ENCODE results near the gene TMEM41B.

Gene TMEM41B

DNA sequence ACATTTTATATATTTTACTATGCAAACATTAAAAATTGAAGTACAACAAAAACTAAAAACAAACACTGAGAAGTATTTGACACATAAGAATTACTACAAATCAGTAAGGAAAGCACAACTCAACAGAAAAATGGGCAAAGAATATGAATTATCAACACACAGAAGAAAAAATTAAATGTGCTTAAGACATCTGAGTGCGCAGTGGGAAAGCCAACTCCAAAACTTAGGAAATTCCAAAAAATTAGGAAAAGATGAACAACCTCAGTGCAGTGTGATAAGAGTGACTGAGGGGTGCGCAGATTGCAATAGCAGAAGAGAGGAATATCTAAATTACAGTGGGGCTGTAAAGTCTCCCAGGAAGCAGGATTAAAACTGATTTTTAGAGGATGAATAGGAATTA lies 1.9 kb upstream of the TMEM41B start:
- no peak for DNase-seq (ENCODE audit: low read depth)
- TF ChIP-seq, protein P1, sequence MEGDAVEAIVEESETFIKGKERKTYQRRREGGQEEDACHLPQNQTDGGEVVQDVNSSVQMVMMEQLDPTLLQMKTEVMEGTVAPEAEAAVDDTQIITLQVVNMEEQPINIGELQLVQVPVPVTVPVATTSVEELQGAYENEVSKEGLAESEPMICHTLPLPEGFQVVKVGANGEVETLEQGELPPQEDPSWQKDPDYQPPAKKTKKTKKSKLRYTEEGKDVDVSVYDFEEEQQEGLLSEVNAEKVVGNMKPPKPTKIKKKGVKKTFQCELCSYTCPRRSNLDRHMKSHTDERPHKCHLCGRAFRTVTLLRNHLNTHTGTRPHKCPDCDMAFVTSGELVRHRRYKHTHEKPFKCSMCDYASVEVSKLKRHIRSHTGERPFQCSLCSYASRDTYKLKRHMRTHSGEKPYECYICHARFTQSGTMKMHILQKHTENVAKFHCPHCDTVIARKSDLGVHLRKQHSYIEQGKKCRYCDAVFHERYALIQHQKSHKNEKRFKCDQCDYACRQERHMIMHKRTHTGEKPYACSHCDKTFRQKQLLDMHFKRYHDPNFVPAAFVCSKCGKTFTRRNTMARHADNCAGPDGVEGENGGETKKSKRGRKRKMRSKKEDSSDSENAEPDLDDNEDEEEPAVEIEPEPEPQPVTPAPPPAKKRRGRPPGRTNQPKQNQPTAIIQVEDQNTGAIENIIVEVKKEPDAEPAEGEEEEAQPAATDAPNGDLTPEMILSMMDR (conservative IDR thresholded peaks at IDR 0.05; ENCODE audit: low read depth, low read length), result no peak
- H3K4me3 ChIP-seq (ENCODE audit: low read length), result no peak overlapping the region

DNA sequence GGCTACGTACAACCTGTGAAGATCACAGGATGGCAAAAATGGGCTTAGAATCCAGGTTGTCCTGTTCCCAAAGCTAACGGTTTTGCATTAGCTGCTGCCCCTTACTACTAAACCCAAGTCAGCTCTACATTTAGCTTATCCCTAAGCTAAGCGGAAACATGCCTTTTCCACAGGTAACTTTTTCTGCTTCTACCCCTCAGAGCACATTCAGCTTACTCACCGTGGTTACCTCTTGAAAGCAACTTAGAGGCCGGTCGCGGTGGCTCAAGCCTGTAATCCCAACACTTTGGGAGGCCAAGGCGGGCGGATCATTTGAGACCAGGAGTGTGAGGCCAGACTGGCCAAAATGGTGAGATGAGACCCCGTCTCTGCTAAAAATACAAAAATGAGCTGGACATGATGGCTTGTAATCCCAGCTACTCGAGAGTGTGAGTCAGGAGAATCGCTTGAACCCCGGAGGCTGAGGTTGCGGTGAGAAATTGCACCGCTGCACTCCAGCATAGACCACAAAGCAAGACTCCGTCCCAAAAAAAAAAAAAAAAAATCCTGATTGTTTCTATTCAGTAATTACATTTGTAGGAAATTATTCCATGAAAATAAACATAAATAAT lies 790 bp upstream of the TMEM41B start:
- peak overlapping the region; percentile 47 for H3K4me3 ChIP-seq (ENCODE audit: low read length)
- DNase-seq (ENCODE audit: low read depth), result no peak
- TF ChIP-seq, protein P1 (conservative IDR thresholded peaks at IDR 0.05; ENCODE audit: low read depth, low read length), result no peak

DNA sequence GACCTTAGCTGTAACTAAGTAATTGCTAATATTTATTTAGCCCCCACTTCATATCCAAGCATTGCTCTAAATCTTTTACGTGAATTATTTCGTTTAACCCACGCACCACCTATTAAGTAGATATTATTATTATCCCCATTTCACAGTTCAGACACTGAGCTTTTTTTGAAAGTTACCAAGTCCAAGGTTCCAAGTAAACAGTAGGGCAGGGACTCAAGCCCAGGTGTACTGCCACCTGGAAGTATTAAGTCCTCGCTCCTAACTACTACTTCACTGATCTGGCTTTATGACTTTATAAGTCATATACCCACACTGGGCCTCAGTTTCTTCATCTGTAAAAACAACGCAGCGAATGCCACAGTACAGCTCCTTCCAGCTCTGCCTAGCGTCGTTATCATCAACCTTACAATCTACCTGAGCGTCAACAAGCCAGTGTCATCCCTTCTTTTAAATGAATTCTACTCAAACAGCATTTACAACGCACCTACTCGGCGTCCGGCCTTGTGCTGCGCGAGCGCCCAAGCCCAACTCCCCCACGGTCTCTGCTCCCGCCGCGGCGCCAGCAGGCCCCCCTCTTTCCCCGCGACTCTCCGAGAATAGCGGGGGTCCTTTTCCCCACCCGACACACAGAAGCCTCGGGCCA lies 624 bp downstream of the TMEM41B start:
- no peak for DNase-seq (ENCODE audit: low read depth)
- peak overlapping the region; percentile 70 for H3K4me3 ChIP-seq (ENCODE audit: low read length)
- TF ChIP-seq, protein P1 (conservative IDR thresholded peaks at IDR 0.05; ENCODE audit: low read depth, low read length), result no peak

DNA sequence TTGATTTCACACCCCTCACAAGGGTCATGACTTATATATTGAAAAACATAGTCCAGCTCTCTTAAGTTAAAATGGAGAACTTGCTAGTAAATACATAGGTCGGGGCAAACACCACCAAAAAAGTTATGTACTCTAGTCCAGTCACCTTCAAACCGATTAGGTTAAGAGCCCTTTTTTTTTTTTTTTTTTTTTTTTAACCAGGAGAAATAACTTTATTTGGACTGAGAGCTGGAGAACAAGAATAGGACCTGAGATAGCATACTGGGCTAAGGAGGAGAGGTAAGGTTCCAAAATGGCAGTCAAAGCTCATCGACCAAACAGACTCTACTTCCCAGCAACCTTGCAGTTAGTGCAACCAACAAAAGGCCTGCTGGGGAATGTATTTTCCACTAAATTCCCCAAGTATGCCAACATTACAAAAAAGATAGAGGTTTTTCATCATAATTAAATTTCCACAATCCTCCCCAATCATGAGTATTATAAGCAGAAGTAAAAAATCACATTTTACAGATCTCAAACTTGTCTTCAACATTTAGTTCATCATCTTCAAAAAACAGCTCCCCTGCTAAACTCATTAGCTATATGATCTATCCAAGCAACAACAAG lies 3.8 kb downstream of the TMEM41B start:
- DNase-seq (ENCODE audit: low read depth), result no peak
- H3K4me3 ChIP-seq (ENCODE audit: low read length), result no peak overlapping the region
- TF ChIP-seq, protein P1 (conservative IDR thresholded peaks at IDR 0.05; ENCODE audit: low read depth, low read length), result no peak

DNA sequence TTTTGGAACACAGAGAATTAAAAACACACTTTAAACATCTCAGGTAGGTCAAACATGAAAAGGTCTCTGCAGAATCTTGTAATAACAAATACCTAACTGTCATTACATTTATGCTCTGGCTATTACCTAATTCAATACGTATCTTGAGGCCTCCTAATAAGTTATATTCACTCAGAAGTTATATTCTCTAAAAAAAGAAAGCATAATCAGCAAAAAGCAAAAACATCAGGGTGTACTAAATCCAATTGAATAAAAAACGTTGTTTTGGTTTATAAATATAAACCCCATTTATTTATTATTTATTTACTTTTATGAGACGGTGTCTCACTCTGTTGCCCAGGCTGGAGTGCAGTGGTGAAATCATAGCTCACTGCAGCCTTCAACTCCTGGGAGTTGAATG lies 10.2 kb downstream of the TMEM41B start:
- H3K4me3 ChIP-seq (ENCODE audit: low read length), result no peak overlapping the region
- TF ChIP-seq, protein P1 (conservative IDR thresholded peaks at IDR 0.05; ENCODE audit: low read depth, low read length), result no peak
- no peak for DNase-seq (ENCODE audit: low read depth)

DNA sequence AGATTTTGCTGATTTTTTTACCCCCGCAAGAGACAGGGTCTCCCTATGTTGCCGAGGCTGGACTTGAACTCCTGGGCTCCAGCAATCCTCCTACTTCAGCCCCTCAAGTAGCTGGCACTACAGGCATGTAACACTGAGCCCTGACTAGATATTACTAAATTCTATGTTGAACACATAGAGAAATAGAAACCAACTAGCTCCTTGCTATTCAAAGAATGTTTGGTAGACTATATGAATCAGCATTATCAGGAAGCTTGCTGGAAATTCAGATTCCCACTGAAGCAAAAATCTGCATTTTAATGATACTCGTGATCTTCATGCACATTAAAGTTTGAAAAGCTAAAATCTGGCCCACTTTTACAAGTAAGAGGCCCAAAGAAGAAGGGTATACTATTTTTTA lies 11.9 kb downstream of the TMEM41B start:
- no peak overlapping the region for H3K4me3 ChIP-seq (ENCODE audit: low read length)
- no peak for DNase-seq (ENCODE audit: low read depth)
- TF ChIP-seq, protein P1 (conservative IDR thresholded peaks at IDR 0.05; ENCODE audit: low read depth, low read length), result no peak

DNA sequence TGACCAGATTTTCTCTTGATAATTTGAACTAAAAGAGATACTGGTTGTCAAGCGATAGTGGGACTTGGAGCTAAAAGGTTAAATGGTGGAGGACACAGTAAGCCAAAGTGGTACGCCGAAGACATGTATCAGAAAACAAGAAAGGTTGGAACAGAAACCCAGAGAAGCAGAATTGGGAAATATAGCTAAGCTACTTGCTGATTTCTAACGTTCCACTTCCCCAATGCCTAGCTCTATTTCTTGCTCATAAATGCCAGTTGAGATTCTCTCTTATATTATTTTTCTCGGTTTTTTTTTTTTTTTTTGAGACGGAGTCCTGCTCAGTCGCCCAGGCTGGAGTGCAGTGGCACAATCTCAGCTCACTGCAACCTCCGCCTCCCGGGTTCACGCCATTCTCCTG lies 12.7 kb downstream of the TMEM41B start:
- no peak overlapping the region for H3K4me3 ChIP-seq (ENCODE audit: low read length)
- TF ChIP-seq, protein P1 (conservative IDR thresholded peaks at IDR 0.05; ENCODE audit: low read depth, low read length), result no peak
- DNase-seq (ENCODE audit: low read depth), result no peak
